Peyer's patch (tissue), 4 donors: Measurements from ENCODE around the gene USP6. TPM values are rescaled to one million over a fixed set of nuclear protein-coding genes. Genes with fewer than 3 reads are reported as not detected.
"Not testable (repeated sequence)": the region's sequence is repeated elsewhere in the genome, so short reads cannot be mapped to it uniquely, and the experiment has no call there.

Source experiments
- DNase-seq, 3 donors: peaks; one replicate each; pipeline ENCODE4 v3.0.0-alpha.2; 2017 to 2019
- H3K27ac ChIP-seq, 4 donors: fragments of 200-600 bp; sonication (generic); one replicate each; pipeline ENCODE4 v1.5.1; 2016 to 2019
- H3K27me3 ChIP-seq, 2 donors: fragments of 200-600 bp; sonication (generic); one replicate each; pipeline ENCODE4 v1.5.1; 2019
- H3K36me3 ChIP-seq, 3 donors: fragments of 200-600 bp; sonication (generic); one replicate each; pipeline ENCODE4 v1.5.1; 2016 to 2019
- H3K4me1 ChIP-seq, 4 donors: fragments of 200-600 bp; sonication (generic); one replicate each; pipeline ENCODE4 v1.5.1; 2016 to 2019
- H3K4me3 ChIP-seq, 4 donors: fragments of 200-600 bp; sonication (generic); 1 replicate in 3 of 4; 2 replicates in 1 of 4; pipeline ENCODE4 v1.5.1; 2016 to 2019; ENCODE audit warnings: mild to moderate bottlenecking in 1 of 4
- H3K9me3 ChIP-seq, 4 donors: fragments of 200-600 bp; sonication (generic); one replicate each; pipeline ENCODE4 v1.5.1; 2016 to 2019; ENCODE audit warnings: mild to moderate bottlenecking in 1 of 4
- CTCF ChIP-seq, 6 experiments: fragments of 450-650 bp in 4 of 6; fragments of 200-600 bp in 2 of 6; sonication (generic) in 1 of 6; IDR thresholded peaks; one replicate each; pipeline ENCODE4 v1.5.1; 2017 to 2019; ENCODE audit warnings: antibody characterized with exemption in 6 of 6, mild to moderate bottlenecking in 3 of 6, moderate library complexity in 1 of 6
- POLR2A ChIP-seq, 2 donors: fragments of 450-650 bp; IDR thresholded peaks; one replicate each; pipeline ENCODE4 v1.5.1; 2017; ENCODE audit warnings: antibody characterized with exemption in 2 of 2, mild to moderate bottlenecking in 2 of 2, moderate library complexity in 2 of 2
- total RNA-seq, 4 donors: library from RNA; depleted of rRNA; stranded (reverse); fragments of >200 nt; gene quantifications; one replicate each; pipeline ENCODE4 v1.1.0, GENCODE V29; 2016

USP6 gene
- total RNA-seq, 4 donors from 2014 or later = under 0.01 to 0.18 TPM; not detected in 2

- no peaks in the 10 kb centered on the region for H3K36me3 ChIP-seq
- TF ChIP-seq POLR2A (IDR thresholded peaks at IDR 0.05) = no peak
- no peak for TF ChIP-seq CTCF (IDR thresholded peaks at IDR 0.05)
- H3K4me3 ChIP-seq = no peak overlapping the region
- H3K9me3 ChIP-seq = peaks cover 0 to 6% (median 0%) of the 10 kb centered on the region in 4 donors
- peaks cover 0 to 11% (median 0%) of the 10 kb centered on the region in 4 donors for H3K4me1 ChIP-seq
- peaks cover 0 to 9% of the 10 kb centered on the region in 2 donors for H3K27me3 ChIP-seq
- peak in 2 of 3 donors; percentile 29 to 34 for DNase-seq
- H3K27ac ChIP-seq = no peak overlapping the region
These were observed 2.4 kb downstream of the USP6 start for GRCh38 chr17:5118219-5118618.

DNA sequence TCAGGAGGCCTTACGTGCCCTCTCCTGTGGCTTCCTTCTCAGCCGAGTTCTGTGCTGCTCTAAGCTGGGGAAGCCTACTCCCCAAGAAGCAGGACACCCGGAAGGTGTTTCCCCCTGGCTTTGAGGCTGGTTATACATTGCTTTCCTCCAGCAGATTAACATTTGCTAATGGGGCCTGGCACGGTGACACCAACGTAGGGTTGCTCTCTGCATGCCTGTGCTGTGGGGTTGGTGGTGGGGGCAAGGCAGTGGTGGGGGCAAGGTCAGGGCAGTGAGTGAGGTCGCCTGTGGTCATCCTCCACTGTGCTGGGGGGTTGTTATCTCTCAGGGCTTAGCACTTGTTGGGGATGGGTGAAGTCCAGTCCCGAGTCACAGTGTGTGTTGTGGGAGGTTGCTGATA is 4.2 kb downstream of the USP6 start:
- TF ChIP-seq POLR2A (IDR thresholded peaks at IDR 0.05) (no peak), CTCF (IDR thresholded peaks at IDR 0.05) (no peak)
- DNase-seq = peak in 2 of 3 donors; percentile 20 to 29
- H3K36me3 ChIP-seq = no peaks in the 10 kb centered on the region

GRCh38 chr17:5120436-5121185 is 4.8 kb downstream of the USP6 start:
- not testable (repeated sequence) for H3K4me3 ChIP-seq, H3K27ac ChIP-seq, H3K27me3 ChIP-seq, H3K36me3 ChIP-seq, H3K9me3 ChIP-seq
- peaks cover 0 to 14% (median 0%) of the 10 kb centered on the region in 4 donors for H3K4me1 ChIP-seq
- DNase-seq = peak in 1 of 3 donors; percentile 6

More for the DNA sequence above, 4.2 kb downstream of the USP6 start:
- Histone ChIP-seq H3K27ac (no peak overlapping the region), H3K4me3 (no peak overlapping the region), H3K4me1 (peaks cover 0 to 14% (median 0%) of the 10 kb centered on the region in 4 donors), H3K27me3 (peaks cover 0 to 9% of the 10 kb centered on the region in 2 donors), H3K9me3 (peaks cover 0 to 6% (median 0%) of the 10 kb centered on the region in 4 donors)

- Histone ChIP-seq H3K36me3 (no peaks in the 10 kb centered on the region), H3K4me3 (no peak overlapping the region), H3K27ac (no peak overlapping the region), H3K4me1 (peaks cover 0 to 14% (median 0%) of the 10 kb centered on the region in 4 donors), H3K9me3 (no peaks in the 10 kb centered on the region), H3K27me3 (peaks cover 0 to under 1% of the 10 kb centered on the region in 2 donors)
- TF ChIP-seq POLR2A (IDR thresholded peaks at IDR 0.05) (no peak), CTCF (IDR thresholded peaks at IDR 0.05) (no peak)
- peak in 2 of 3 donors; percentile 27 to 33 for DNase-seq
These were observed 5.5 kb downstream of the USP6 start for GRCh38 chr17:5121186-5121841.

DNA sequence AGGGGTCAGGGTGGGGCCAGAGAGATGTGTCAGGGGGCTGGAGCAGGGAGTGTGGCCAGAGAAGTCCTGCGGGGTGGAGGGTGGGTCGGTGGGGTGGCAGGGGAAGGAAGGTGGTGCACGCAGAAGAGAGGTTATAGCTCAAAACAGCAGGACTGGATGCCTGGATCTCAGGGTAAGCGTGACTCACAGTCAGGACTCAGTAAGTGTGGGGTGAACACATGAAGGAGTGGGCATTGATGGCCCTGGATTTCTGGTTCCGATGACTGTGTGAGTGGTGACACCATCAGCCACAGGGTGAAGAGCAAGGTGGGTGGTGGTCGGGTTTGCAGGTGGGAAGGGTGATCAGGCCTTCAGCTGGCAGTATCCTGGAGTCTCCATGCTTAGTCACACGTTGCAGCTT is 6.2 kb downstream of the USP6 start:
- not testable (repeated sequence) for H3K36me3 ChIP-seq
- peak in 2 of 3 donors; percentile 24 to 30 for DNase-seq
- H3K4me3 ChIP-seq = peak overlapping the region in 2 of 4 donors; percentile 56

DNA sequence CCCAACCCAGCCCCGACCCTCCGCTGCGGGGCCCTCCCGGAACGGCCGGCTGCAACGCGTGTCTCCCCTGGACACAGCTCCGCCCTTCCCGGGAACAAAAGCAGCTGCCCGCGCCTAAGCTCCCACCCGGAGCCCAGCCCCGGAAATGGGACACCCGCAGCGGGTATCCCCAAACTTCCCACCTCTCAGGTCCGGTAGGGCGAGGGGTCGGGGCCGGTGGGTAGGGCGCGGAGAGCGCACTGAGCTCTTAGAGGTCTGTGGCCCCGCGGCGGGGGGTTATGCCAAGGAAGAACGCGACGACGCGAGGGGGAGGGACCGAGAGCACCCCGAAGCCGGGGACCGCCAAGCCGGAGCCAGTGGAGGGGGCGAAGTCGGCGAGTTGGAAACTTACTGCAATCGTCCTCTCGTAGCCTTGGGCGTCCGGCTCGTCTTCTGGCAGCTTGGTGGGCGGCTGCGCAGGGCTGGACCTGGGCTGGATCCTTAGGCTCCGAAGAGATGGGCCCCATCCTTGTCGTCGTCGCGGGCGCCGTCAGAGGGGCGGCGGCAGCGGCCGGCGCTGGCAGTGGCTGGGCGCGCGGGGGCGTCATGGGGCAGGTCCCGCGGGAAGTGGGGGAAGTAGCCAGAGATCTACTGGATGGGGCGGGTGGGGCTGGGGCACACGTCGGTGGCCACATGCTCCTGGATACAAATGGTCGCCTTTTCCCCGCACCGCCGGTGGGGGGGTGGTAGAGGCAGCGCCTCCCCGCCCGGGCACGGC is 6.9 kb downstream of the USP6 start:
- Histone ChIP-seq H3K4me1 (peaks cover 0 to 14% (median 0%) of the 10 kb centered on the region in 4 donors), H3K27me3 (no peaks in the 10 kb centered on the region), H3K4me3 (peak overlapping the region; percentile 22 to 56 (median 50)), H3K36me3 (no peaks in the 10 kb centered on the region), H3K9me3 (no peaks in the 10 kb centered on the region), H3K27ac (no peak overlapping the region)
- DNase-seq = peak in 2 of 3 donors; percentile 44 to 55
- TF ChIP-seq POLR2A (IDR thresholded peaks at IDR 0.05) (no peak), CTCF (IDR thresholded peaks at IDR 0.05) (no peak)

More for the DNA sequence above, 6.2 kb downstream of the USP6 start:
- not testable (repeated sequence) for H3K27me3 ChIP-seq, H3K9me3 ChIP-seq, H3K27ac ChIP-seq
- peaks cover 0 to 14% (median 0%) of the 10 kb centered on the region in 4 donors for H3K4me1 ChIP-seq
